GM18507 (cell line): ENCODE measurements around the gene SYCN.

Experiments used
- DNase-seq: peaks from one replicate; pipeline ENCODE4 v3.0.0; 2011; ENCODE audit warnings: low read depth; ENCODE audit not compliant: insufficient read length; ENCODE audit errors: extremely low spot score
- FAIRE-seq: peaks from 2 replicates; lab custom pipeline; 2011; peaks lifted over from hg19 to GRCh38; lab: Jason Lieb, UNC

Gene SYCN

GRCh38 chr19:39196860-39197562, 7.1 kb downstream of the SYCN start, which contains the start of gene NCCRP1:
Gene NCCRP1 (plus strand): TSS chr19:39196964. CDS start chr19:39196983, 19 bp downstream.
- DNase-seq (no peak), FAIRE-seq (no peak)

GRCh38 chr19:39196320-39196719, 7.7 kb downstream of the SYCN start:
- DNase-seq (no peak), FAIRE-seq (no peak)

GRCh38 chr19:39195755-39196154, 8.3 kb downstream of the SYCN start:
- DNase-seq (no peak), FAIRE-seq (no peak)

- no peak for FAIRE-seq
- DNase-seq, result no peak
Observed at GRCh38 chr19:39194832-39195542, 9.1 kb downstream of the SYCN start.

GRCh38 chr19:39193803-39194202, 10.3 kb downstream of the SYCN start:
- DNase-seq, result no peak
- FAIRE-seq, result no peak

GRCh38 chr19:39192846-39193245, 11.2 kb downstream of the SYCN start:
- no peak for DNase-seq
- no peak for FAIRE-seq

GRCh38 chr19:39190768-39191167, 13.3 kb downstream of the SYCN start:
- FAIRE-seq (no peak), DNase-seq (no peak)

DNA sequence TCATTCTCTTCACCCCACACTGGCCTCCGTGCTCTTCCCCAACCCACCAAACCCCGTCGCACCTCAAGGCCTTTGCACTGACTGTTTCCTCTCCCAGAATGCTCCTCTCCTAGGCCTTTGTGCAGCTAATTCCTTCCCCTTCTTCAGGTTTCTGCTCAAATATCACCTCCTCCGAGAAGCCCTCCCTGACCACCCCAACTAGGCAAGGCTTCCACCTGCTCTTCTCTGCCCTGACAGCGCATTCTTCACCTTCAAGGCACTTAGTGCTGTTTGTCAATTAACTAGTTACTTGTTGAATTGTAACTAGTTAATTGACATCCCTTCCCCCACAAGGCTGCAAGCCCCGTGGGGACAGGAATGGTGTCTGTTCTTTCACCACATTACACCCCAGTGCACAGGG, 15.1 kb downstream of the SYCN start:
- FAIRE-seq, result no peak
- DNase-seq, result no peak

GRCh38 chr19:39187552-39187943, 16.5 kb downstream of the SYCN start:
- FAIRE-seq (no peak), DNase-seq (no peak)

DNA sequence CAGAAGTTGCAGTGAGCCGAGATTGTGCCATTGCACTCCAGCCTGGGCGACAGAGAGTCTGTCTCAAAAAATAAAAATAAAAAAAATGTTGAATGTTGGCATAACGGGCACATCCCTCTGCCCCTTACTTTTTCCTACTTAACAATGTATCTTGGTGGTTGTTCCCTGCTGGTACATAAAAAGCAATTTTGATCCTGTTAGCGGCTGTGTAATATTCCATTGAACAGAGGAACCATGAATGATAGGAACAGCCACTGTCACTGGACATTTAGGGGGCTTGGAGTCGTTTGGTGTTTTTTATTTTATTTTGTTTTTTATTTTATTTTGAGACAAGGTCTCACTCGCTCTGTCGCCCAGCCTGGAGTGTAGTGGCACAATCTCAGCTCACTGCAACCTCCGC, 17.7 kb downstream of the SYCN start:
- FAIRE-seq (no peak), DNase-seq (no peak)

DNA sequence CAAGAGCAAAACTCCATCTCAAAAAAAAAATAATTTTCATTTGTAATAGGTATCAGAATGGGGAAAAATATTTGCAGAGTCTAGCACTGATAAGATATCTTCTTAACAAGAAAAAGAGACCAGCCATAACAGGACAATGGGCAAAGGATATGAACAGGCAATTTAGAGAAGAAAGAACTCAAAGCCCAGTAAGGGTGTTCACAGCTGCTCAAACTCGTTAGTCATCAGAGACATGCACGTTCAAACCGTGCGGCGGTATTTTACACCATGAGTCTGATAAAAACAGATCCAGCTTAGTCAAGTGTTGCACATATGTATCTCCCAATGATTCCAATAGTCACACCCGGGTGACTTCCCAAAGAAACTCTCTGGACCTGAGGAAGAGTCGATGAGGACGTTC, 21.0 kb downstream of the SYCN start:
- no peak for DNase-seq
- FAIRE-seq, result no peak

DNA sequence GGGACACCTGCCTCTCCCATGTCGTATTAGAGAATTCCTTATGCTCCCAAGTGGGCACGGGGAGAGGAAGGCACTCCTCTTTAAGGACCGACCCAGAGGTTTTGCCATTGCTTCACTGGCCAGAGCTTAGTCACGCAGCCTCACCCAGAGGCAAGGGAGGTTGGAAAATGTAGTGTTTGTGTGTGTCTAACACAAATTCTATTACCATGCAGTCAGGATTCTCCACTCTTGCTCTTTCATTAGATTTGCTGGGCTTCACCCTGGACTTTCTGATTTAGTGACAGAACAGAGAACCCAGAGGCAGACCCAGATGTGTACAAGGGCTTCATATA, 21.9 kb downstream of the SYCN start:
- no peak for FAIRE-seq
- no peak for DNase-seq

- FAIRE-seq, result no peak
- DNase-seq, result no peak
Observed at GRCh38 chr19:39181500-39182173, 22.4 kb downstream of the SYCN start.

GRCh38 chr19:39180749-39181148, 23.3 kb downstream of the SYCN start:
- DNase-seq (no peak), FAIRE-seq (no peak)

DNA sequence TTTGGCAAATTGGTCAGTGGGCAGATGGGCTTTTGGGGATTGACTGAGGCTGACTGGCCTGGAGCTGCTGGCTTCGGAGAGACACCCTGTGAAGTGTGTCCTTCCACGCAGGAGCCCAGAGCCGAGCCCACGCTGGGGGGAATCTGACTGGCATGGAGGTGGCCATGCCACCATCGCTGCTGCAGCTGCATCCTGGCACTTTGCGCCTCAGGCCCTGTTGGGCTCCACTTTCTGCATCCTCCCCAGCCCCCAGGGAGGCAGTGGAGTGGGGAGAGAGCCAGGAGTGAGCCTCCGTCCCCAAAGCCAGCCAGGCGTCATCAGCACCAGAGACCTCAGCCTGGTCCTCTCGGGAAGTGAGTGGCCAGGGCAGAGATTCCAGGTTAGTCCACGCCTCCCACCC, 24.3 kb downstream of the SYCN start:
- no peak for DNase-seq
- FAIRE-seq, result no peak

GRCh38 chr19:39178296-39179006, 25.6 kb downstream of the SYCN start:
- FAIRE-seq (no peak), DNase-seq (no peak)

- FAIRE-seq (no peak), DNase-seq (no peak)
Observed at GRCh38 chr19:39177736-39178135, 26.3 kb downstream of the SYCN start.

DNA sequence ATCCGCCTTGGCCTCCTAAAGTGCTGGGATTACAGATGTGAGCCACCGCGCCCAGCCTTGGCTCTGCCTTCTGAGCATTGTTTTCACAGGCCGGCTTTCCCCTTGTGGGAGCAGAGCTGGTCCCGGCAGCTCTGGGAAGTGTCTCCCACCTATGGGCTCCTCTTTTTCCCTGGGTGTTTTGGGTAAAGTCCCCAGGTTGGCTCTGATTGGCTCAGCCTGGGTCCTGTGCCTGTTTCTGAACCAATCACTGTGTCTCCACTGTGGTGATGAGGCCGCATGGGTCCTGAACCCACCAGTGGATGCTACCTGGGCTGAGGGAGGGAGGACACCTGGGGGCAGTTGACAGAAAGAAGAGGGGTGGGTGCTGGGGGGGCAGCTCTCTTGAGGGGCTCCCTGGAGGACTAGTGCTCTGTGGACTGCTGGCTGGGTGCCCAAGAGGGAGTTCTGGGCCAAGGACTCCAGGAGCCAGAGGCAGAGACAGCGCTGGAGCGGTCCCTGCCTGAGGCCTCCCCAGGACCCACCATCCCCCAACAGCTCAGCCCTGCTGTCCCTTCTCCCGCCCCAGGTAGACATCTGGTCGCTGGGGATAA, 26.9 kb downstream of the SYCN start:
- no peak for FAIRE-seq

GRCh38 chr19:39175564-39175963, 28.5 kb downstream of the SYCN start:
- FAIRE-seq, result no peak

More for the DNA sequence above, 26.9 kb downstream of the SYCN start:
- DNase-seq, result no peak

More at GRCh38 chr19:39175564-39175963, 28.5 kb downstream of the SYCN start:
- DNase-seq, result no peak
